Right lung (tissue), 10 donors: ENCODE measurements around the gene FOXO3B. TPM values are rescaled to one million over a fixed set of nuclear protein-coding genes. Genes with fewer than 3 reads are reported as not detected.
"Not testable (repeated sequence)": the region's sequence is repeated elsewhere in the genome, so short reads cannot be mapped to it uniquely, and the experiment has no call there.

Experiments used
- DNase-seq, 2 donors: peaks; one replicate each; pipeline ENCODE4 v3.0.0-alpha.2; 2013
- long read RNA-seq, 8 donors: transcript quantifications; one replicate each; lab custom pipeline, GENCODE V29; 2026
- polyA plus RNA-seq, 5 donors: library from polyadenylated mRNA; unstranded; fragments of 120-200 nt; gene quantifications; one replicate each; pipeline versions ENCODE4 v1.2.1 to v1.2.3, GENCODE V29; 2013; ENCODE audit warnings: inconsistent platforms in 1 of 5, low replicate concordance in 1 of 5; ENCODE audit not compliant: insufficient read length in 5 of 5, insufficient read depth in 1 of 5

Gene FOXO3B
- polyA plus RNA-seq = 1 to 10 TPM; 4.5 to 6.5 (median 5.4) TPM
- long read RNA-seq, donor 1, transcript FOXO3B-201 (1 exons, 1,928 nt) = major isoform, 7 of 7 reads
- long read RNA-seq, donor 1, partial matches to known transcripts = 0 of 7 reads
- long read RNA-seq, donor 1, other reads (novel, unspliced or antisense) = 0 of 7 reads
- long read RNA-seq, donor 2 = 0 reads
- long read RNA-seq, donor 3, partial matches to known transcripts = 0 of 1 reads
- long read RNA-seq, donor 3, other reads (novel, unspliced or antisense) = 0 of 1 reads
- long read RNA-seq, donor 4, partial matches to known transcripts = 0 of 2 reads
- long read RNA-seq, donor 4, other reads (novel, unspliced or antisense) = 0 of 2 reads
- long read RNA-seq, donor 5, partial matches to known transcripts = 0 of 4 reads
- long read RNA-seq, donor 5, other reads (novel, unspliced or antisense) = 0 of 4 reads
- long read RNA-seq, donor 6 = 0 reads
- long read RNA-seq, donor 7, transcript FOXO3B-201 (1 exons, 1,928 nt) = major isoform, 5 of 5 reads
- long read RNA-seq, donor 7, partial matches to known transcripts = 0 of 5 reads
- long read RNA-seq, donor 7, other reads (novel, unspliced or antisense) = 0 of 5 reads
- long read RNA-seq, donor 8, partial matches to known transcripts = 0 of 1 reads
- long read RNA-seq, donor 8, other reads (novel, unspliced or antisense) = 0 of 1 reads

GRCh38 chr17:18681767-18682571 lies at the start of gene FOXO3B:
Gene FOXO3B, minus strand, starts transcription at chr17:18682314. Its CDS starts 663 bp downstream, at chr17:18681651.
- peak; percentile 83 to 88 for DNase-seq

- not testable (repeated sequence) for DNase-seq
These were observed 41.4 kb upstream of the FOXO3B start for GRCh38 chr17:18723509-18723908.

- DNase-seq = not testable (repeated sequence)
These were observed 40.5 kb upstream of the FOXO3B start for GRCh38 chr17:18722612-18723011.

- not testable (repeated sequence) for DNase-seq
These were observed 39.8 kb upstream of the FOXO3B start for GRCh38 chr17:18721775-18722547.

GRCh38 chr17:18719428-18720110 lies 37.5 kb upstream of the FOXO3B start:
- not testable (repeated sequence) for DNase-seq

GRCh38 chr17:18718643-18719427 lies 36.7 kb upstream of the FOXO3B start:
- peak; percentile 16 to 17 for DNase-seq

GRCh38 chr17:18712354-18712999 lies 30.4 kb upstream of the FOXO3B start:
- DNase-seq = peak; percentile 25 to 26

GRCh38 chr17:18708215-18708614 lies 26.1 kb upstream of the FOXO3B start:
- DNase-seq = not testable (repeated sequence)

GRCh38 chr17:18705955-18706354 lies 23.8 kb upstream of the FOXO3B start:
- DNase-seq = not testable (repeated sequence)

- DNase-seq = not testable (repeated sequence)
These were observed 16.5 kb upstream of the FOXO3B start for GRCh38 chr17:18698473-18699103.

GRCh38 chr17:18695143-18695542 lies 13.0 kb upstream of the FOXO3B start:
- DNase-seq = not testable (repeated sequence)

GRCh38 chr17:18682668-18683067 lies 554 bp upstream of the FOXO3B start:
- DNase-seq = not testable (repeated sequence)

- not testable (repeated sequence) for DNase-seq
These were observed 4.7 kb downstream of the FOXO3B start for GRCh38 chr17:18677381-18677780.

- DNase-seq = not testable (repeated sequence)
These were observed 5.2 kb downstream of the FOXO3B start for GRCh38 chr17:18676928-18677327.

GRCh38 chr17:18672395-18673227 lies 9.5 kb downstream of the FOXO3B start:
- not testable (repeated sequence) for DNase-seq

GRCh38 chr17:18668625-18669024 lies 13.5 kb downstream of the FOXO3B start:
- not testable (repeated sequence) for DNase-seq

GRCh38 chr17:18667535-18667934 lies 14.6 kb downstream of the FOXO3B start:
- DNase-seq = not testable (repeated sequence)

- not testable (repeated sequence) for DNase-seq
These were observed 15.8 kb downstream of the FOXO3B start for GRCh38 chr17:18666326-18666725.
